Central memory CD4-positive, alpha-beta T cell (primary cell): Measurements from ENCODE around the gene C3orf20.

Experiments
- DNase-seq: peaks from one replicate; pipeline ENCODE4 v3.0.0; 2022

The C3orf20 gene

DNA sequence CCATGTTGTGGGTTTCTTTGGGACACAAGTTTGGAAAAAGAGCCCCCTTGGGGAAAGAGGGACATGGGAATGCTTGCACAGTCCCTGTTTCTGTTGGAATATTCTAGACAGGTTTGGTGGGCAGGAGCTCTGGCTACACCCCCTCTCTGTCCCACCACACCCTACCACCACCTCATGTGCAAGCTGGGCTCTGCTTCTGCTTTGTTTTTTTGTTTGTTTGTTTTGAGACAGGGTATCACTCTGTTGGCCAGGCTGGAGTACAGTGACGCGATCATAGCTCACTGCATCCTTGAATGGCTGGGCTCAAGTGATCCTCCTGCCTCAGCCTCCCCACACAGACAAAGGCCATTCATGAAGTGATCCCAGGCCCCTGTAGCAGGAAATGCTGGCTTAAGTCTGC, 86.9 kb downstream of the C3orf20 start:
- no peak for DNase-seq

DNA sequence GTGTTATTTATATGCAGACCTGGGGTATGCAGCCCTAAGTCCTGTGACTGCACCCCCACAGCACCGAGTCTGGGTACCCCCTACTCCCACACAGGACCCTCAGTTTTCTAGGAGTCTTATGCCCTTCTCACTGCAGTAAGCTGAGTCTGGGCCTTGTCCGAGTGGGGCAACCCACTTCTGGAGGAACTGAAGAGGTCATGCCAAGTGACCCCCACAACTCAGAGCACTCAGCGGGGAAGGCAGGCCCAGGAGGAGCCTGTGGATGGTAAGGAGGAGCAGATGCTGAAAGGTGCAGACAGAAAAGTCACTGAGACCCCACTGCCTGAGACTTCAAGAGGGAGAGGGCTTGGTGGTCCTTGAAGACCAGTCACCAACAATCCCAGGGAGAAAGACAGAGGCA, 87.8 kb downstream of the C3orf20 start:
- no peak for DNase-seq

- DNase-seq, result no peak
These were observed 89.6 kb downstream of the C3orf20 start for GRCh38 chr3:14764331-14765059.

DNA sequence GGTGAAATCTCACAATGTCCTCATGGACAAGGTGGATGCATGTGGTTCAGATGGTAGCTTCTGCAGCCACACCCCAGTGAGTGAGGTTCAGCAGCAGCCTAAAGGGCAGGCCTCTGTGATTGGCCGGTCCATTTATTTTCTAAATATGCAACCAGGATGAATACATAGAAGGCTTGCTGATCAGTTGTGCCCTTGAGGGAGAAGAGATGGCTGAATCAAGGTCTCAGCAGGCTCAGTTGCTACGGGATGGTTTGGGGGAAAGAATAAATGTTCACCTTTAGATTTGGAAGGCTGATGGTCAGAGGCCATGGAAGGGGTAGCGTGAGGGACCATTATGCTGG, 90.1 kb downstream of the C3orf20 start:
- no peak for DNase-seq

DNA sequence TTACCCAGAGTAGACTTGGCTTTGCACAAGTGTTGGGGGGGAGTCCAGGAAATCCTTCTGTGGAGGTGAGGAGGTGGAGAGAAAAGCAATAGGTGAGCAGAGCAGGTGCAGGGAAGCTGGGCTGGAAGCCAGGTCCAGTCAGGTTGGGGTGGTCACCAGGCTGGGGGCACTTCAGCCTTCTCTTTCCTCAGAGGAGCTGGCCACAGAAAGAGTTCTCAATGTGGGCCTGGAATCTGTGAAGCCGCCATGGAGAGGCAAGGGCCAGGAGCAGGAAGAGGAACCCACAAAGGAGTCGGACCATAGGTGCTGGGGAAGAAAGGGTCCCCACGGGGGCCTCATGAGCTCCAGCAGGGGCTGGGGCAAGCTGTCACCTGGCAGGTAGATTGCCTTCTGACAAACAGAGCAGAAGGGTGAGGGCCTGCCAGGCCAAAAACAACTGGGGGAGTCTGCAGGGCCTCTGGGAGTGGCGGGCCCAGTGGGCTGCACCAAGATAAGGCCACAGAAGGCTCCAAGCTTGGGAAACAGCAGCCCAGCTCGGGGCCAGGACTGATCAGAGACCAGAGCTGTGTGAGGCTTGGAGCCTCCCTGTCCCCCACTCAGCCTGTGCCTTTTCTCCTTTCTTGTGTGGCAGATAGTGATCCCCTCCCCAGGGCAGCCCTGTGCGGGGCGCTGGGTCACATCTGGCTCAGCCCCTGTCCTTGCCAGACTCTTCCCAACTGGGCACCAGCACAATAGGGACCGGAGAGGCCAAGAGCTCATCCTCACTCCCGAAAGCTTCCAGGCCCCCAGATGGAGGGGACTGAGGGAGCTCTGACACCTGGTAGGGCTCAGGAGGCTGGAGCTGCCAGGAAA, 90.9 kb downstream of the C3orf20 start:
- DNase-seq, result no peak

GRCh38 chr3:14766428-14767244, 91.7 kb downstream of the C3orf20 start:
- DNase-seq, result no peak

DNA sequence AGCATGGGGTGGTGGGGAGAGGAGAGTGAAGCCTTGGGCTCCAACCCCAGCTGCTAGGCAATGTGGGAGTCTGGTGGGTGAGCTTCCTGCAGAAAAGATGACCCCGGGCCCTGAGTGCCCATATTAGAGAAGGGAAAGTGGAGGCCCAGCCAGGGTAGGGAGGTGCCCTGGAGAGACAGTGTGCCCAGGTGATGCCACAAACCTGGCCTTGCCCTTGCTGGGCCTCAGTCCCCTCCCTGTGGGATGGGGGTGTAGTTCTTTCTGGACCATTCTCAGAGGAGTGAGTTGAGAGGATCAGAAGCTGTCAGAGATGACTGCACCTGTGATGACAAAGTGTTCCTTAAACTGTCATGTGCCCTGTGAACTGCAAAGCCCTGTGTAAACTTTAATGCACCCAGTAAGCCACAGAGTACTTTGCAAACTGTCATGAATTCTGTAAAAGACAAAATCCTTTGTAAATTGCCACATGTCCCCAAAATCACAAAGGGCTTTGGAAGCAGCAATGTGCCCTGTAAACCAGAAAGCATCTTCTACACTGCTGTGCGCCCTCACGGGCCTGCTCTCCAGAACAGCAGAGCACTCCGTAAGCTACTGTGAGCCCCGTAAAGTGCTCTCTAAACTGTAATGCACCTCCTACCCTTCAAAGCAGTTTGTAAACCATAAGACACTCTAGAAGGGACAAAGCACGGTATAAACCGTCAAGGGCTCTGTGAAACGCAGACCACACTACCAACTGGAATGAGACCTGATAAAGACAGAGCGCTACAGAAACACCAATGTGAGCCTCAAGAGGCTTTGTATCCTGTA, 92.5 kb downstream of the C3orf20 start:
- no peak for DNase-seq

DNA sequence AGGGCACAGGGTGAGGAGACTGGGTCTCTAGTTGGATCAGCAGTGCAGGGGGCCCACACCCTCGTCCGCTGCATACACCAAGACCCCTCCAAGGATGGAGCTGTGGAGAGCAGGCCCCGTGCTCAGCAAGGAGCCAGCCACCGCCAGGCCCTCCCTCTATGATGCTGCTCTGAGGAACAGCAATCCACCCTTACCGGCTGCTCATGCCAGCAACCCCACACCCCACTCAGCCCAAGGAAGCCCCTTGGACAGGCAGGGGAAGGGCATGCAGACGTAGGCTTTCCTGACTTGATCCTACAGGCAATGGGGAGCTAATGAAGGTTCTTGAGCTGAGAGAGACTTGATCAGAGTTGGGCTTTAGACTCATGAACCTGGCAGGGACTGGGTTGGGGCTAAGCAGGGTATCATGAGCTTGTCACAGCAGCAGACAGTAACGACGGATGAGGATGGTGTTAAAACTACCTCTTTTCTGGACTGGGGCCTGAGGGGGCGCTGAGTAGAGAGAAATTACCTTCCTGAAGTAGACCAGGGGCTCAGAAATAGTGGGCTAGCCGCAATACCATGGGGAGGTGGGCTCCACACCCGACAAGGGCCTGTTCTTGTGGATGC, 93.3 kb downstream of the C3orf20 start:
- no peak for DNase-seq

DNA sequence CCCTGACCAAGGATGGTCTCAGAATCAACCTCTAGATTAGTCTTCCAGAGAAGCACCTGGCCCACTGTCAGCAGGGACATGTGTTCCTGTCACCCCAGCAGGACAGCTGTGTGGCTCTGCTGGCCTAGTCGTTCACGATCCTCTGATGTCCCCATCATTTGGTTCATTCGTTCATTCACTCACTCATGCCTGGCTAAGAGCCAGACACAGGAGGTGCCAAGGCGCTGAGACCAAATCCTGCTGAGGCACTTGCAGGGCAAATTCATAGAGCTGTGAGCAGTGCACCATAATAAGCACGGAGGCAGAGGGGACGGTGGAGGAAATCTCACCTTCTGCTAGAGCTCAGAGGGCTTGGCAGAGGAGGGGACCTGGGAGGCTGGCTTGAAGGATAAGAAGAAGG, 93.9 kb downstream of the C3orf20 start:
- DNase-seq, result no peak

GRCh38 chr3:14769544-14770325, 94.8 kb downstream of the C3orf20 start:
- DNase-seq, result no peak

DNA sequence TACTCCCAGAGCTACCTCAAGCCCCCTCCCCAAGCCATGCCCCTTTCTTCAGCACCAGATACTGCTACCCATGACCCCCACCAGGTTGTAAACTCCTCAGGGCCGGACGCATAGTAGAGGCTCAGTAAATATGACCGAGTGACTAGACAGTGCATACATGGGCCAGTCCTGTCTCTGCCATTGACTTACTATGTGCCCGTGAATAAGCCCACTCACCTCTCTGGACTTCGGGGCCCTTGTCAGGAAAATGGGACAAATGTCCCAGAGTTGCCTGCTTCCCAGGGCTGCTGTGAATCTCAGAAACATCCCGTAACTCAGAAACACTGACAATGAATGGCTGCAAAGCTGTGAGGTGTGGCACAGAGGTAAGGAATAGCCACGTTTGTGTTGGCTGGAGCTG, 95.7 kb downstream of the C3orf20 start:
- no peak for DNase-seq

DNA sequence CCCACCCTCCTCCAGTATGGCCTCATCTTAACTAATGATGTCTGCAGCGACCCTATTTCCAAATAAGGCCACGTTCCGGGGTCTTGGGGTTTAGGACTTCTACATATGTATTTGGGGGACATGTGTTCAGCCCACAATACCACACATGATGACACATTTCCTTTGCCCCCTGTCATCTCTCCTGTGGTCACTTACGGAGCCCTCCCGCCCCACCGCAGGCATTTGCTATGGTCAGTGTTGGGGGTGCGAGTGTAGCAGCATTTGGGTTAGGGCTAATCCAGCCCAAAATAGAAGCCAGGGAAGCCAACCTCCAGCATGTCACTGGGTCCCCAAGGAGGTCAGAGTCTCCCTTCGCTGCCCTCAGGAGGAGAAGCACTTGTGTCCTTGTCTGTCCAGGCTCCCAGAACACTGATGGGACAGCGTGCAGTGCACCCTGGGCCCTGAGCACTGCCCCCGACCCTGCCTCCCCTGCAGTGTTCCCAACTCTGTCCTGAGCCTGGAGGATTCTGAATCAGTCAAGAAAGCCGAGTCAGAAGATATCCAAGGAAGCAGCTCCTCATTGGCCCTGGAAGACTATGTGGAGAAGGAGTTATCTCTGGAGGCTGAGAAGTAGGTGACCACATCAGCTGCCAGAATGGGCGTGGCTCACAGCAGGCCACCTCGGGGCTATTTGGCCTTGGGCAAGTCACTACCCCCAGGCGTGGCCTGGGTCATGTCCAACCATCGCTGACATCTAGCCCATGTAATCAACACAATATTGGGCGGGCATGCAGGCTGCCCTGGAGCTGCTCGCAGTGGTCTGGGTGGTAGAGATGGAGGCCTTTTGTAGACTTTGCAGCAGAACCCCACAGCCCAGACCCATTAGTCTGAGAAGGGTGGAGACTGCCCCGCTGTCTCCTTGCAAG, 96.9 kb downstream of the C3orf20 start:
- no peak for DNase-seq

GRCh38 chr3:14772533-14773138, 97.7 kb downstream of the C3orf20 start:
- no peak for DNase-seq

DNA sequence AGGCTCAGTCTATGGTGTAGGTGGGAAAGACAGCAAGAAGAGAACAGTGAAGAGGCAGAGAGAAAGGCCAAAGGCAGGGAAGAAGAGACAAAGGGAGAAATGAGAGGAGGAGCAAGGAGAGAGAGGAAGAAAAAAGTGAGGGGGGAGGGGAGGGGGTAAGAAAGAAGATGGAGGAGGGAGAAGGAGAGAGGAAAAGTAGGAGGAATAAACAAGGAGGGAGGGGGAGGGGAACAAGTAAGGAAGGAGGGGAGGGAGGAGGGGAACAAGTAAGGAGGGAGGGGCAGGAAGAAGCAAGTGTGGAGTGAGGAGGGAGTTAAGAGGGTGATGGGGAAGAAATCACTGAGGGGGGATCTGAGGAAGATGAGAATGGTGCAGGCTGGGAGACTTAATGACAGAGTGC, 98.3 kb downstream of the C3orf20 start:
- DNase-seq, result no peak

DNA sequence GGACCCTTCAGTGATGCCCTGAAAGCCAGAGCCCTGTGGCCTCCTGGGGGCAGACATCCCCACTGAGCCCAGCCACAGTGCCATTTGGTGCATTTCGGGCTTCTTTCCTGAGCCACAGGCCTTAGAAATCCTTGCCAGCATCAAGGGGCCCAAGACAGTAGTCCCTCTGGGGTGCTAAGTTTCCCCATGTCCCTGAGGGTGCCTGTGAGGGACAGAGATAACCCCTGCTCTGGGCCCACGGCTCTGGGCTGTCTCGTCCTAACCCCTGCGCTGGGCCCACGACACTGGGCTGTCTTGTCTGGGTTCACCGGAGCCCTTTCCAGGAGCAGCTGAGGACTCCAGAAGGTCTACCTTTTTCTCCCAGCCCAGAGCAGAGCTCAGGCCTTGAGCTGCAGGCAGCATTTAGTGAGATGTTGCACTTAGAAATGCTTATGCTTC, 98.8 kb downstream of the C3orf20 start:
- DNase-seq, result no peak

DNA sequence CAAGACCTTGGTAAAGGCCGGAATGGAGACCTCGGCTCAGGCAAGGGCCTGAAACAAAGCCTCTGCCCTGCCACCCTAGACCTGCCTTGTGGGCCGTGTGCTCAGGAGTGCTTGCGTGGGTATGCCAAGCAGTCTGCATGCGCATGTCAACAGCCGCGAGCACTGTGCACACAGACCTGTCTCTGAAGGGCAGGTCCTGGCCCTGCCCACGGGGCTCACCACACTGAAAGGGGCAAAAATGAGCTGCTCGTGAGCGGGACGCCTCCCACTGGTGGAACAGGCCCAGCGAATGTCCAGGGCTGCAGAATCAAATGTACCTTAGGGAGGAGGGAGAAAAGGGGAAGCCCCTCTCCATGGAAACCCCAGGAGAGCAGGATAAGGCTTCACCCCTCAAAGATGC, 99.5 kb downstream of the C3orf20 start:
- no peak for DNase-seq

- DNase-seq, result no peak
These were observed 100.1 kb downstream of the C3orf20 start for GRCh38 chr3:14775011-14775410.

DNA sequence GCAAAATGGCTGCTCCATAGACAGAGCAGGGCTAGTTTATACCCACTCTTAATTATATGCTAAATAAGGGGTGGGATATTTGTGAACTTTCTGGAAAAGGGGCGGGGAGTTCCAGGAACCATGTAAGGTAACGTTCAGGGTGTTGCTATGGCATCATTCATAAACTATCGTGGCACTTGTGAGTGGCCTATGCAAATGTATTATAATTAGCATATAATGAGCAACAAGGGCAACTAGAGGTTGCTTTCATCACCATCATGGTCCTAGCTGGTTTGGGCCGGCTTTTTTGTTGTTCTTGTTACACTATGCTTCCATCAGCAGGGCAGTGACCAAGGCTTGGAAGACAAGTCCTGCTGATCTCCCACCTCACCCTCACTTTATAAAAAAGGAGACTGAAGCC, 100.6 kb downstream of the C3orf20 start:
- DNase-seq, result no peak

DNA sequence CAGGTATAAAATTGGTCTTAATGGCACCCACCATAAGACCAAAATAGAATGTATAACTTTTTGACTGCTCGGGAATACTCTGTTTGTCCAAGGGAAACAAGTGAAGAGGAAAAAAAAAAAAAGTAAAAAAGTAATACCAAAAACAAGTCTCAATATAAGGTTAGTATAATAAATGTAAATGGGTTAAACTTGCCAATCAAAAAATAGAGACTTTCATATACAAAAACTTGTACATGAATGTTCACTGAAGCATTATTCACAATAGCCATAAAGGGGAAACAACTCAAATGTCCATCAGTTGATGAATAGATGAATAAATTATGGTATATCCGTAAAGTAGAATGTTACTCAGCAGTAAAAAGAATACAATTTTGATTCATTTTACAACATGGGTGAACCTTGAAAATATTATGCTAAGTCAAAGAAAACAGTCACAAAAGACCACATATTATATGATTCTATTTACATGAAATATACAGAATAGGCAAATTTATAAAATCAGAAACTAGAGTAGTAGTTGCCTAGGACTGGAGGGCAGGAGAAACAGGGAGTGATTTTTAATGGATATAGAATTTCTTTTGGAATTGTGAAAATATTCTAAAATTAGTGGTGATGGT, 104.2 kb downstream of the C3orf20 start:
- DNase-seq, result no peak
